Thymus (tissue), 11 donors: Measurements from ENCODE around the gene CD300LD. TPM values are rescaled to one million over a fixed set of nuclear protein-coding genes. Genes with fewer than 3 reads are reported as not detected.

Source experiments
- DNase-seq, 9 donors: peaks; one replicate each; pipeline ENCODE4 v3.0.0-alpha.2; 2013; ENCODE audit warnings: low spot score in 9 of 9, low read depth in 6 of 9, missing footprints in 1 of 9
- H3K27ac ChIP-seq, 2 donors: one replicate each; pipeline ENCODE4 v1.5.1; 2013; ENCODE audit warnings: control low read depth in 1 of 2, low read depth in 1 of 2, low read length in 1 of 2, mild to moderate bottlenecking in 1 of 2, moderate library complexity in 1 of 2
- H3K27me3 ChIP-seq, 2 donors: one replicate each; pipeline ENCODE4 v1.5.1; 2013; ENCODE audit warnings: low read length in 1 of 2; ENCODE audit not compliant: control insufficient read depth in 2 of 2, insufficient read depth in 1 of 2
- H3K36me3 ChIP-seq, 2 donors: one replicate each; pipeline ENCODE4 v1.5.1; 2013; ENCODE audit warnings: low read length in 1 of 2, mild to moderate bottlenecking in 1 of 2, moderate library complexity in 1 of 2; ENCODE audit not compliant: control insufficient read depth in 2 of 2, insufficient read depth in 2 of 2
- H3K4me1 ChIP-seq, 2 donors: one replicate each; pipeline ENCODE4 v1.5.1; 2013; ENCODE audit warnings: low read length in 2 of 2; ENCODE audit not compliant: control insufficient read depth in 2 of 2, insufficient read depth in 2 of 2
- H3K4me3 ChIP-seq, 2 donors: one replicate each; pipeline ENCODE4 v1.5.1; 2013; ENCODE audit warnings: low read length in 2 of 2, control low read depth in 1 of 2, mild to moderate bottlenecking in 1 of 2
- H3K9me3 ChIP-seq, 2 donors: one replicate each; pipeline ENCODE4 v1.5.1; 2013; ENCODE audit warnings: low read length in 1 of 2, mild to moderate bottlenecking in 1 of 2; ENCODE audit not compliant: control insufficient read depth in 2 of 2, insufficient read depth in 1 of 2
- WGBS: extraction: QIAGEN DNeasy Blood & Tissue Kit; methylation state at CpG from one replicate; pipeline ENCODE4 v1.1.7; 2013; 5-methylcytosine and 5-hydroxymethylcytosine counted together
- polyA plus RNA-seq: library from polyadenylated mRNA; stranded (reverse); fragments of 200-250 nt; gene quantifications from one replicate; pipeline ENCODE4 v1.2.3, GENCODE V29; 2013
- total RNA-seq: library from RNA; stranded (reverse); fragments of 120-200 nt; gene quantifications from one replicate; pipeline ENCODE4 v1.2.4, GENCODE V29; 2013
- donor health status: healthy.

The CD300LD gene
- total and polyA plus RNA-seq, 2 donors: 0.16 TPM; not detected in 1

DNA sequence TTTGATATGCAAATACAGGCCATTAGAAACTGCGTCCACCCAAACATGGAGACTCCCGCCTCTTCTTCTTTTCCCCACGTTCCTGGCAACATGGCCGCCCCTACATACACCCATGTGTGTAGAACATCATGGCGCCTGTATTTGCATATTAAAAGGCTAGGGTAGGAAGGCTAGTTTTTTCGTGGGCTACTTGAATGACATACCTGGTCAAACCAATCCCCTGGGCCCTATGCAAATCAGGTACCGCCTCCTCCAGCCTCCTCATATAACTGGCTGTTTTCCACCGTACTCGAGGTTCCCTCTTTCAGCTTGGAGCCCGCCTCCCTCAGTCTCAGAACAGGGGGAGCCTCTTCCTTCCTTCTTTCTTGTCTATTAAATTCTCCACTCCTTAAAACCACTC is 60.0 kb downstream of the CD300LD start:
- WGBS: 17% methylated on average over 10 of the region's 10 CpGs
- DNase-seq: no peak

DNA sequence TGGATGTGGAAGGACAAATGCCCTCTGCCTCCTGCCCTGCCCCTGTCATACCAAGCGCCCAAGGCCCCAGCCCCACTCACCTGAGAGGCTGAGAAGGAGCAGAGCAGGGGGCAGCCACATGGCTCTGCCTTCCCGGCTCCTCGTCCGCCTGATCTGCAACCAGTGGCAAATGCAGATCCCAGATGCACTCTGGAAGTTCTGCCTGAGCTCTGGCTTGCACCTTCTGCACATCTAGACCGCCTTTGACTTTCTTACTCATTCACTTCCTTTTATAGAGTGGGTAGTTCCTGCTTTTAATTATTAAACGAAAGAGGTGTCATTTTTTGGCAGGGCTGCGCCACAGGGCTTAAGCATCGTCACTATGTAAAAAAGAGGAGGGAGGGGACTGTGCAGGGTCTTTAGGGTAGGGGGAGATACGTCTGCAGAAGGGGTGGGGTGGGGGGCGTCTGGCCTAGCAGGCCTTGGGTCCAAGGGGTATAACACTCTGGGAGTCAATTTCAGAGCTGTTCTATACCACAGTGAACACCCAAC is 60.8 kb downstream of the CD300LD start, which contains the start of gene CD300LB:
TSS of gene CD300LB (minus strand) at position 245 of the 531 bp plus-strand sequence. CDS start at position 120, 125 bp downstream.
- no peak for DNase-seq
- H3K4me3 ChIP-seq: no peak within 1 kb of the TSS
- H3K9me3 ChIP-seq: no peaks in the 10 kb centered on the region
- no peak within 1 kb of the TSS for H3K27ac ChIP-seq
- H3K27me3 ChIP-seq: no peaks in the 10 kb centered on the region
- no peaks in the 10 kb centered on the region for H3K36me3 ChIP-seq
- WGBS: 83% methylated on average over 10 of the region's 10 CpGs
- H3K4me1 ChIP-seq: no peaks in the 10 kb centered on the region

More for the DNA sequence above, 60.0 kb downstream of the CD300LD start:
- Histone ChIP-seq H3K27ac (no peak overlapping the region), H3K36me3 (no peaks in the 10 kb centered on the region), H3K9me3 (no peaks in the 10 kb centered on the region), H3K27me3 (no peaks in the 10 kb centered on the region), H3K4me3 (no peak overlapping the region), H3K4me1 (no peaks in the 10 kb centered on the region)

DNA sequence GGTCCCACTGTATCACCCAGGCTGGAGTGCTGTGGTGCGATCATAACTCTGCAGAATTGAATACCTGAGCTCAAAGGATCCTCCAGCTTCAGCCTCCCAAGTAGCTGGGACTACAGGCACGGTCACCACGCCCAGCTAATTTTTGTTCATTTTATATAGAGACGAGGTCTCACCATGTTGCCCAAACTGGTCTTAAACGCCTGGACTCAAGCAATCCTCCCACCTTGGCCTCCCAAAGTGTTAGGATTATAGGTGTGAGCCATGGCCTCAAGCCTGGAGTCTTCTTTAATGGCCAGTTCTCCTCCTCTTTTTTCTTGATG is 61.3 kb downstream of the CD300LD start:
- Histone ChIP-seq H3K9me3 (no peaks in the 10 kb centered on the region), H3K4me1 (no peaks in the 10 kb centered on the region), H3K27ac (no peak overlapping the region), H3K27me3 (no peaks in the 10 kb centered on the region), H3K36me3 (no peaks in the 10 kb centered on the region), H3K4me3 (no peak overlapping the region)
- no peak for DNase-seq
- WGBS: 91% methylated on average over 5 of the region's 5 CpGs

Other genes with a start within 250 kb of the CD300LD start
- 0.05 TPM for gene BTBD17, start 230.4 kb downstream of the CD300LD start, total RNA-seq
- gene BTBD17, start 230.4 kb downstream of the CD300LD start, polyA plus RNA-seq: 0.16 TPM
- 0.09 TPM for gene GPR142, start 224.8 kb downstream of the CD300LD start, total RNA-seq
- 0.16 TPM for gene GPR142, start 224.8 kb downstream of the CD300LD start, polyA plus RNA-seq
- 11.5 TPM for gene GPRC5C, start 160.2 kb downstream of the CD300LD start, total RNA-seq
- 14.3 TPM for gene GPRC5C, start 160.2 kb downstream of the CD300LD start, polyA plus RNA-seq
- gene CD300A, start 125.6 kb downstream of the CD300LD start, total RNA-seq: 28.0 TPM
- 26.7 TPM for gene CD300A, start 125.6 kb downstream of the CD300LD start, polyA plus RNA-seq
- 0.38 TPM for gene CD300LB, start 60.8 kb downstream of the CD300LD start, total RNA-seq
- 0.64 TPM for gene CD300LB, start 60.8 kb downstream of the CD300LD start, polyA plus RNA-seq
- 0.80 TPM for gene CD300C, start 46.2 kb downstream of the CD300LD start, total RNA-seq
- gene CD300C, start 46.2 kb downstream of the CD300LD start, polyA plus RNA-seq: 1.2 TPM
- gene CD300H, start 24.8 kb downstream of the CD300LD start, total RNA-seq: 0.38 TPM
- gene CD300H, start 24.8 kb downstream of the CD300LD start, polyA plus RNA-seq: 2.8 TPM
- 0.33 TPM for gene CD300E, start 31.5 kb upstream of the CD300LD start, total RNA-seq
- gene CD300E, start 31.5 kb upstream of the CD300LD start, polyA plus RNA-seq: 4.0 TPM
- 3.4 TPM for gene CD300LF, start 120.6 kb upstream of the CD300LD start, total RNA-seq
- gene CD300LF, start 120.6 kb upstream of the CD300LD start, polyA plus RNA-seq: 6.0 TPM
- gene RAB37, start 145.0 kb upstream of the CD300LD start, total RNA-seq: 19.9 TPM
- gene RAB37, start 145.0 kb upstream of the CD300LD start, polyA plus RNA-seq: 29.3 TPM
- gene NHERF1, start 156.3 kb upstream of the CD300LD start, total RNA-seq: 49.5 TPM
- gene NHERF1, start 156.3 kb upstream of the CD300LD start, polyA plus RNA-seq: 56.6 TPM
- 17.8 TPM for gene NAT9, start 184.1 kb upstream of the CD300LD start, total RNA-seq
- 31.1 TPM for gene NAT9, start 184.1 kb upstream of the CD300LD start, polyA plus RNA-seq